PC-9 (cell line): ENCODE measurements around the gene RPS5. TPM values are rescaled to one million over a fixed set of nuclear protein-coding genes. Genes with fewer than 3 reads are reported as not detected.

Experiments used
- BruUV-seq: library from RNA; stranded (reverse); fragments of 400-500 nt; replicated peaks from 2 replicates; lab custom pipeline; 2021; lab: Mats Ljungman, UMichigan
- CTCF ChIA-PET: fragments of 300-600 bp; sonication (Branson Sonifier 250); formaldehyde crosslinking; loops from one replicate; lab custom pipeline; 2022; ENCODE audit warnings: antibody characterized with exemption; lab: Charles Lee
- POLR2A ChIA-PET: fragments of 300-600 bp; sonication (Branson Sonifier 250); formaldehyde crosslinking; loops from one replicate; lab custom pipeline; 2022; ENCODE audit warnings: antibody characterized with exemption; ENCODE audit not compliant: unreplicated experiment; lab: Charles Lee
- DNase-seq, 2 experiments: peaks; one replicate each; pipeline versions ENCODE4 v3.0.0 to v3.0.0-alpha.2; 2015 to 2022; ENCODE audit warnings: mixed read lengths in 1 of 2
- H2AFZ ChIP-seq: fragments of 200-600 bp; sonication (generic); 2 replicates; pipeline ENCODE4 v1.8.1; 2017; ENCODE audit warnings: antibody characterized with exemption
- H3F3A ChIP-seq: fragments of 200-600 bp; sonication (generic); 2 replicates; pipeline ENCODE4 v1.8.1; 2017; ENCODE audit warnings: antibody characterized with exemption, mild to moderate bottlenecking, low read depth; ENCODE audit not compliant: insufficient read depth
- H3K27ac ChIP-seq: fragments of 200-600 bp; sonication (generic); 2 replicates; pipeline ENCODE4 v1.6.1; 2016; ENCODE audit warnings: mixed run types
- H3K27me3 ChIP-seq: fragments of 200-600 bp; sonication (generic); 2 replicates; pipeline ENCODE4 v1.6.1; 2016; ENCODE audit warnings: low read depth, mixed run types; ENCODE audit not compliant: insufficient read depth
- H3K36me3 ChIP-seq: fragments of 200-600 bp; sonication (generic); 2 replicates; pipeline ENCODE4 v1.6.1; 2016; ENCODE audit warnings: low read depth, mixed run types
- H3K4me1 ChIP-seq: fragments of 200-600 bp; sonication (generic); replicated peaks from 2 replicates; pipeline ENCODE4 v1.6.1; 2016; ENCODE audit warnings: mixed run types; ENCODE audit not compliant: insufficient read depth
- H3K4me2 ChIP-seq: fragments of 200-600 bp; sonication (generic); 2 replicates; pipeline ENCODE4 v1.6.1; 2017; ENCODE audit warnings: mixed run types
- H3K4me3 ChIP-seq: fragments of 200-600 bp; sonication (generic); 2 replicates; pipeline ENCODE4 v1.6.1; 2016; ENCODE audit warnings: mixed run types
- H3K79me2 ChIP-seq: fragments of 200-600 bp; sonication (generic); 2 replicates; pipeline ENCODE4 v1.6.1; 2017; ENCODE audit warnings: low read depth, mixed run types
- H3K9me2 ChIP-seq: fragments of 200-600 bp; sonication (generic); 2 replicates; pipeline ENCODE4 v1.8.1; 2017; ENCODE audit warnings: mild to moderate bottlenecking; ENCODE audit not compliant: insufficient read depth
- H3K9me3 ChIP-seq: fragments of 200-600 bp; sonication (generic); 2 replicates; pipeline ENCODE4 v1.8.1; 2016; ENCODE audit warnings: low read depth; ENCODE audit not compliant: insufficient read depth
- H4K20me1 ChIP-seq: fragments of 200-600 bp; sonication (generic); 2 replicates; pipeline ENCODE4 v1.8.1; 2017; ENCODE audit not compliant: insufficient read depth
- EZH2 ChIP-seq: fragments of 200-600 bp; sonication (generic); IDR thresholded peaks from 2 replicates; pipeline ENCODE4 v1.8.0; 2017; ENCODE audit warnings: antibody characterized with exemption, low read depth
- intact Hi-C: fragments of 100-400 bp; cut with micrococcal nuclease; formaldehyde crosslinking; loops from one replicate; pipeline ENCODE4 v1.10.0; 2022; ENCODE audit not compliant: unreplicated experiment
- total RNA-seq: library from RNA; stranded (reverse); gene quantifications from 2 replicates; pipeline ENCODE4 v1.2.3, GENCODE V29; 2021
- TF ChIP-seq, protein P1 (sequence below): fragments of 200-600 bp; sonication (generic); conservative IDR thresholded peaks from 2 replicates; pipeline ENCODE4 v1.6.1; 2017; ENCODE audit warnings: mixed run types, antibody characterized with exemption, mild to moderate bottlenecking, moderate library complexity

Gene RPS5
- total RNA-seq, 1 experiment from 2014 or later = 961 TPM

DNA sequence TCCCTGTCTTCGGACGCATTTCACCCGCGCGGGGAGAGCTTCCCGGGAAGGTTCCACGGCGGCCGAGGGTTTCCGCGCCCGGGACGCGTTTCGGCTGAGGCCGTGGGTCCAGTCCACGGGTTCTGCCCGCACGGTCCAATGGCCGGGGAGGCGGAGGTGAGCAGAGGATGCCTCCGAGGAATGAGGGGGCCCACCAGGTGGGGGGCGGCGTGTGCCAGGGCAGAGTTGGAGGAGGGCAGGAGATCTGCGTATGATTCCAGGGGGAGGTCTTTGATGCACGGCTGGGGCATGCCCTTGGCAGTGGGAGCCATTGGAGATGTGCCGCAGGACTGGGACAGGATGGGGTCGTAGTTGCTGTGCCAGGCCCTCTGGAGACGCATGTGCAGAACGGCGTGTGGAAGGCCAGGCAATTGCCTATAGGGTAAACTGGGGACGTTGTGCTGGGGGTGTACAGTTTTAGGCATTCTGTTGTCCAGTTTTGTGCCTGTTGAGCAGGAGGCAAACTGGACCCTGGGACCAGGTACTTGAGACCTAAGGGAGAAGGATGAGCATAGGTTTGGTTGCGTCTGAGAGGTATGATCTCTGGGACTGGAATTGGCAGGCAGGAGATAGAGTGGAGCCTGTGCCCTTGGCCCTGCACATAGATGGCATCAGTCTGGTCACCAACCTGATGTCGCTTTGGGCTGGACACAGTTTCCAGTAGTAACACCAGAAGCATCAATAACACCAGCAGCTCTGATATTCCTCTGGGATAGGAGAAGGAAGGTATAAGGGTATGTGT lies 22.1 kb downstream of the RPS5 start:
- Histone ChIP-seq H3K4me3 (peak overlapping the region; percentile 73), H3K9me3 (no peaks in the 10 kb centered on the region), H3K79me2 (0 out of 2 replicates have a peak, but pooled peaks cover 13% of the 10 kb centered on the region), H2AFZ (peak overlapping the region; percentile 90), H3F3A (peaks cover 3% of the 10 kb centered on the region; the same call in 1 of the 2 replicates), H3K36me3 (no peaks in the 10 kb centered on the region), H3K27me3 (no peaks in the 10 kb centered on the region), H3K4me1 (peaks cover 12% of the 10 kb centered on the region), H3K27ac (no peak overlapping the region), H4K20me1 (no peaks in the 10 kb centered on the region), H3K4me2 (peak overlapping the region; percentile 86), H3K9me2 (no peaks in the 10 kb centered on the region)
- TF ChIP-seq, protein P1, sequence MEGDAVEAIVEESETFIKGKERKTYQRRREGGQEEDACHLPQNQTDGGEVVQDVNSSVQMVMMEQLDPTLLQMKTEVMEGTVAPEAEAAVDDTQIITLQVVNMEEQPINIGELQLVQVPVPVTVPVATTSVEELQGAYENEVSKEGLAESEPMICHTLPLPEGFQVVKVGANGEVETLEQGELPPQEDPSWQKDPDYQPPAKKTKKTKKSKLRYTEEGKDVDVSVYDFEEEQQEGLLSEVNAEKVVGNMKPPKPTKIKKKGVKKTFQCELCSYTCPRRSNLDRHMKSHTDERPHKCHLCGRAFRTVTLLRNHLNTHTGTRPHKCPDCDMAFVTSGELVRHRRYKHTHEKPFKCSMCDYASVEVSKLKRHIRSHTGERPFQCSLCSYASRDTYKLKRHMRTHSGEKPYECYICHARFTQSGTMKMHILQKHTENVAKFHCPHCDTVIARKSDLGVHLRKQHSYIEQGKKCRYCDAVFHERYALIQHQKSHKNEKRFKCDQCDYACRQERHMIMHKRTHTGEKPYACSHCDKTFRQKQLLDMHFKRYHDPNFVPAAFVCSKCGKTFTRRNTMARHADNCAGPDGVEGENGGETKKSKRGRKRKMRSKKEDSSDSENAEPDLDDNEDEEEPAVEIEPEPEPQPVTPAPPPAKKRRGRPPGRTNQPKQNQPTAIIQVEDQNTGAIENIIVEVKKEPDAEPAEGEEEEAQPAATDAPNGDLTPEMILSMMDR = no peak
- TF ChIP-seq EZH2 = no peak
- no TSS peak for BruUV-seq
- POLR2A ChIA-PET = interaction anchor here (0.6 to 0.7 kb wide), 6 partner anchors 15 to 197 kb away, joined by 3 to 5 read pairs (median 4); partner anchors contain the start of genes ZNF324B and ZNF497
- intact Hi-C loops = loop anchor here (2.0 to 5.0 kb wide), 2 partner anchors 47 to 58 kb away; partner anchors contain the start of genes ZNF324 and ZNF497
- no peak for DNase-seq
- CTCF ChIA-PET = no interaction called here

GRCh38 chr19:58416604-58417003 lies 29.5 kb downstream of the RPS5 start:
- H3K9me2 ChIP-seq = no peaks in the 10 kb centered on the region
- TF ChIP-seq EZH2 = no peak
- TF ChIP-seq, protein P1 = no peak
- no peak overlapping the region for H2AFZ ChIP-seq
- ChIA-PET CTCF (no interaction called here), POLR2A (interaction anchor here (0.6 to 0.7 kb wide), 2 partner anchors 54 to 277 kb away, joined by 3 to 20 read pairs; no protein-coding TSS in a partner anchor)
- no peak overlapping the region for H3K27ac ChIP-seq
- H3K36me3 ChIP-seq = no peaks in the 10 kb centered on the region
- no peaks in the 10 kb centered on the region for H4K20me1 ChIP-seq
- no peaks in the 10 kb centered on the region for H3K27me3 ChIP-seq
- DNase-seq = no peak
- H3K4me2 ChIP-seq = no peak overlapping the region
- H3K79me2 ChIP-seq = no peaks in the 10 kb centered on the region
- no peaks in the 10 kb centered on the region for H3K4me1 ChIP-seq
- no TSS peak for BruUV-seq
- H3K4me3 ChIP-seq = no peak overlapping the region
- no peaks in the 10 kb centered on the region for H3F3A ChIP-seq
- no peaks in the 10 kb centered on the region for H3K9me3 ChIP-seq
- intact Hi-C loops = no loop called here

- Histone ChIP-seq H3K4me1 (no peaks in the 10 kb centered on the region), H3K9me3 (no peaks in the 10 kb centered on the region), H3K4me3 (no peak overlapping the region), H4K20me1 (no peaks in the 10 kb centered on the region), H3F3A (no peaks in the 10 kb centered on the region), H3K79me2 (no peaks in the 10 kb centered on the region), H3K9me2 (no peaks in the 10 kb centered on the region), H2AFZ (no peak overlapping the region), H3K36me3 (no peaks in the 10 kb centered on the region), H3K4me2 (no peak overlapping the region), H3K27me3 (no peaks in the 10 kb centered on the region), H3K27ac (no peak overlapping the region)
- TF ChIP-seq, protein P1 = no peak
- TF ChIP-seq EZH2 = no peak
- intact Hi-C loops = no loop called here
- POLR2A ChIA-PET = interaction anchor here (0.6 kb wide), 1 partner anchor 278 kb away, joined by 3 read pairs; no protein-coding TSS in a partner anchor
- CTCF ChIA-PET = no interaction called here
- BruUV-seq = no TSS peak
- DNase-seq = no peak
These were observed 30.0 kb downstream of the RPS5 start for GRCh38 chr19:58417071-58417470.
